22Rv1 (cell line): Measurements from ENCODE around the gene UCHL3.

Experiments used
- ZFX ChIP-seq: fragments of 450-650 bp; IDR thresholded peaks from 2 replicates; pipeline ENCODE4 v1.6.1; 2017; ENCODE audit warnings: antibody characterized with exemption, borderline replicate concordance
- TF ChIP-seq, protein P1 (sequence below): fragments of 450-650 bp; IDR thresholded peaks from 2 replicates; pipeline ENCODE4 v1.5.1; 2017; ENCODE audit warnings: mild to moderate bottlenecking

DNA sequence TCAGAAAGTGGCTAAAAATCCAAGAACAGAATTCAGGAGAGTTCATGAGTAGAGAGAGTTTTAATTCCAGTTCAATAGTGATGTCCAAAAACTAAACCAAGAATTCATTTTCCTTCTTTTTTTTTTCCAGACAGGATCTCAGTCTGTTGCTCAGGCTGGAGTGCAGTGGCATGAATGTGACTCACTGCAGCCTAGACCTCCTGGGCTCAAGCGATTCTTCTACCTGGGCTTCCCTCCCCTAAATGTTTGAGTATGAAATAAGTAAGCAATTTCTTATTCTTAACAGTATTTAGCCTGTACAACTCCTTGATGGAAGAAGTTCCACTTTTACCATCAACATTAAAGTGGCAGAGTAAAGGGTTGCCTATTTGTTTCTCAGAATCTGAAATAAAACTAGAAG is 15.7 kb upstream of the UCHL3 start:
- TF ChIP-seq, protein P1, sequence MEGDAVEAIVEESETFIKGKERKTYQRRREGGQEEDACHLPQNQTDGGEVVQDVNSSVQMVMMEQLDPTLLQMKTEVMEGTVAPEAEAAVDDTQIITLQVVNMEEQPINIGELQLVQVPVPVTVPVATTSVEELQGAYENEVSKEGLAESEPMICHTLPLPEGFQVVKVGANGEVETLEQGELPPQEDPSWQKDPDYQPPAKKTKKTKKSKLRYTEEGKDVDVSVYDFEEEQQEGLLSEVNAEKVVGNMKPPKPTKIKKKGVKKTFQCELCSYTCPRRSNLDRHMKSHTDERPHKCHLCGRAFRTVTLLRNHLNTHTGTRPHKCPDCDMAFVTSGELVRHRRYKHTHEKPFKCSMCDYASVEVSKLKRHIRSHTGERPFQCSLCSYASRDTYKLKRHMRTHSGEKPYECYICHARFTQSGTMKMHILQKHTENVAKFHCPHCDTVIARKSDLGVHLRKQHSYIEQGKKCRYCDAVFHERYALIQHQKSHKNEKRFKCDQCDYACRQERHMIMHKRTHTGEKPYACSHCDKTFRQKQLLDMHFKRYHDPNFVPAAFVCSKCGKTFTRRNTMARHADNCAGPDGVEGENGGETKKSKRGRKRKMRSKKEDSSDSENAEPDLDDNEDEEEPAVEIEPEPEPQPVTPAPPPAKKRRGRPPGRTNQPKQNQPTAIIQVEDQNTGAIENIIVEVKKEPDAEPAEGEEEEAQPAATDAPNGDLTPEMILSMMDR = no peak
- TF ChIP-seq ZFX = no peak
